Measurements from ENCODE around the gene INSM1.

The INSM1 gene

DNA sequence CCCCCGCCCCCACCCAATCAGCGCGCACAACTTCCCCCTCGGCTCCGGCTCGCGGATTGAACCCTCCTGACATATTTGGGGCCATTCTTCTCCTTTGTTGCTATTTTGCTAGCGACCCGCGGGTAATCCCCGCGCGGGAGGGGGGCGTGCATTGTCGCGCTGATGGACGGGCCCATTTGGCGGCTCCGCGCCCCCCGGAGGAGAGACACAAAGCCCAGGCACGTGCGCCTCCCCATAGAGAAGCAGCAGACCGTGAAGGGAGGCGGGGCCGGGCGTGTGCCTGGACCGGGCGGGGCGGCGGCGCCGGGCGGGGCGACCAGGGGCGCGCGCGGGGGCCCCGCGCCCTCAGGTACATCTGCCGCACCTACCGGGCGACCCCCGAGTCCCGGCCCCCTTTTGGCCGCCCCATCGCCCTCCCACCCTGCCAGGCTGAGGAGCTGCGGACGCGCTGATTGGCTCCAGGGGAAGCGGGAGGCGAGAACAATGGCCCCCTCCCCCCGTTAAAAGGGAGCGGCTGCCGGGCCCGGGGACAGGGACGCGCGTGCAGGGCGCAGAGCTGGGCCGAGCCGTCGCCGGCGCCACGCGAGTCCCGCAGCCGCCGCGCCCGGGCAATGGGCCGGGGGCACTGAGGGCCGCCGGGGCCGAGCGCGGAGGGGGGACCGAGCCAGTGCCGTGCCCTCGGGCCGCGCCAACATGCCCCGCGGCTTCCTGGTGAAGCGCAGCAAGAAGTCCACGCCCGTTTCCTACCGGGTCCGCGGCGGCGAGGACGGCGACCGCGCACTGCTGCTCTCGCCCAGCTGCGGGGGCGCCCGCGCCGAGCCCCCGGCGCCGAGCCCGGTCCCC, at the start of gene INSM1:
Gene INSM1, plus strand, starts transcription at position 530 of the 843 bp plus-strand sequence. Its CDS starts 164 bp downstream, at position 694.
- TF ChIP-seq, protein P1, sequence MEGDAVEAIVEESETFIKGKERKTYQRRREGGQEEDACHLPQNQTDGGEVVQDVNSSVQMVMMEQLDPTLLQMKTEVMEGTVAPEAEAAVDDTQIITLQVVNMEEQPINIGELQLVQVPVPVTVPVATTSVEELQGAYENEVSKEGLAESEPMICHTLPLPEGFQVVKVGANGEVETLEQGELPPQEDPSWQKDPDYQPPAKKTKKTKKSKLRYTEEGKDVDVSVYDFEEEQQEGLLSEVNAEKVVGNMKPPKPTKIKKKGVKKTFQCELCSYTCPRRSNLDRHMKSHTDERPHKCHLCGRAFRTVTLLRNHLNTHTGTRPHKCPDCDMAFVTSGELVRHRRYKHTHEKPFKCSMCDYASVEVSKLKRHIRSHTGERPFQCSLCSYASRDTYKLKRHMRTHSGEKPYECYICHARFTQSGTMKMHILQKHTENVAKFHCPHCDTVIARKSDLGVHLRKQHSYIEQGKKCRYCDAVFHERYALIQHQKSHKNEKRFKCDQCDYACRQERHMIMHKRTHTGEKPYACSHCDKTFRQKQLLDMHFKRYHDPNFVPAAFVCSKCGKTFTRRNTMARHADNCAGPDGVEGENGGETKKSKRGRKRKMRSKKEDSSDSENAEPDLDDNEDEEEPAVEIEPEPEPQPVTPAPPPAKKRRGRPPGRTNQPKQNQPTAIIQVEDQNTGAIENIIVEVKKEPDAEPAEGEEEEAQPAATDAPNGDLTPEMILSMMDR (IDR thresholded peaks at IDR 0.05; ENCODE audit: low read depth, low read length): no peak
- DNase-seq (ENCODE audit: low read depth in 2 of 2): no peak
- no peak within 1 kb of the TSS for H3K4me3 ChIP-seq (replicated peaks in 1 of 2; ENCODE audit: low read depth in 2 of 2, low read length in 2 of 2)

- peak in 1 of 2 donors; percentile 6 for DNase-seq (ENCODE audit: low read depth in 2 of 2)
- TF ChIP-seq, protein P1 (IDR thresholded peaks at IDR 0.05; ENCODE audit: low read depth, low read length): no peak
- no peak overlapping the region for H3K4me3 ChIP-seq (replicated peaks in 1 of 2; ENCODE audit: low read depth in 2 of 2, low read length in 2 of 2)
These were observed 49.3 kb upstream of the INSM1 start for GRCh38 chr20:20318365-20319161.

GRCh38 chr20:20321134-20321533, 46.8 kb upstream of the INSM1 start:
- H3K4me3 ChIP-seq (replicated peaks in 1 of 2; ENCODE audit: low read depth in 2 of 2, low read length in 2 of 2): no peak overlapping the region
- TF ChIP-seq, protein P1 (IDR thresholded peaks at IDR 0.05; ENCODE audit: low read depth, low read length): no peak
- DNase-seq (ENCODE audit: low read depth in 2 of 2): no peak

GRCh38 chr20:20321917-20322316, 46.0 kb upstream of the INSM1 start:
- TF ChIP-seq, protein P1 (IDR thresholded peaks at IDR 0.05; ENCODE audit: low read depth, low read length): no peak
- H3K4me3 ChIP-seq (replicated peaks in 1 of 2; ENCODE audit: low read depth in 2 of 2, low read length in 2 of 2): no peak overlapping the region
- no peak for DNase-seq (ENCODE audit: low read depth in 2 of 2)

GRCh38 chr20:20322912-20323311, 45.0 kb upstream of the INSM1 start:
- no peak for DNase-seq (ENCODE audit: low read depth in 2 of 2)
- TF ChIP-seq, protein P1 (IDR thresholded peaks at IDR 0.05; ENCODE audit: low read depth, low read length): no peak
- H3K4me3 ChIP-seq (replicated peaks in 1 of 2; ENCODE audit: low read depth in 2 of 2, low read length in 2 of 2): no peak overlapping the region

GRCh38 chr20:20327746-20328145, 40.2 kb upstream of the INSM1 start:
- TF ChIP-seq, protein P1 (IDR thresholded peaks at IDR 0.05; ENCODE audit: low read depth, low read length): no peak
- DNase-seq (ENCODE audit: low read depth in 2 of 2): peak in 1 of 2 donors; percentile 39
- no peak overlapping the region for H3K4me3 ChIP-seq (replicated peaks in 1 of 2; ENCODE audit: low read depth in 2 of 2, low read length in 2 of 2)
